Calu3 (cell line): ENCODE results near the gene MRS2. TPM values are rescaled to one million over a fixed set of nuclear protein-coding genes. Genes with fewer than 3 reads are reported as not detected.

Source experiments
- BruUV-seq: library from RNA; stranded (reverse); fragments of 400-500 nt; replicated peaks from 2 replicates; lab custom pipeline; 2021; lab: Mats Ljungman, UMichigan
- CTCF ChIA-PET: fragments of 300-600 bp; sonication (Branson Sonifier 250); formaldehyde crosslinking; loops from one replicate; lab custom pipeline; 2022; ENCODE audit warnings: antibody characterized with exemption; lab: Charles Lee
- DNase-seq: peaks from one replicate; pipeline ENCODE4 v3.0.0; 2022
- H3K27ac Mint-ChIP-seq: one replicate; pipeline ENCODE4 v1.8.0; 2022; ENCODE audit warnings: mixed read lengths; ENCODE audit not compliant: unreplicated experiment
- H3K27me3 Mint-ChIP-seq: one replicate; pipeline ENCODE4 v1.8.0; 2022; ENCODE audit warnings: mixed read lengths; ENCODE audit not compliant: unreplicated experiment
- H3K36me3 Mint-ChIP-seq: one replicate; pipeline ENCODE4 v1.8.0; 2022; ENCODE audit warnings: mild to moderate bottlenecking, moderate library complexity, mixed read lengths; ENCODE audit not compliant: insufficient read depth, unreplicated experiment
- H3K4me1 Mint-ChIP-seq: one replicate; pipeline ENCODE4 v1.8.0; 2022; ENCODE audit warnings: mild to moderate bottlenecking, low read depth, mixed read lengths; ENCODE audit not compliant: unreplicated experiment
- H3K4me3 Mint-ChIP-seq: one replicate; pipeline ENCODE4 v1.8.0; 2022; ENCODE audit warnings: mild to moderate bottlenecking, low read depth, moderate library complexity, mixed read lengths; ENCODE audit not compliant: unreplicated experiment
- H3K9me3 Mint-ChIP-seq: one replicate; pipeline ENCODE4 v1.8.0; 2022; ENCODE audit warnings: low read depth, mixed read lengths; ENCODE audit not compliant: unreplicated experiment
- intact Hi-C: fragments of 100-400 bp; cut with micrococcal nuclease; formaldehyde crosslinking; loops from one replicate; pipeline ENCODE4 v1.10.0; 2022; ENCODE audit not compliant: unreplicated experiment
- total RNA-seq: library from RNA; stranded (reverse); gene quantifications from 2 replicates; pipeline ENCODE4 v1.2.3, GENCODE V29; 2022
- TF ChIP-seq, protein P1 (sequence below): fragments of 200-600 bp; IDR thresholded peaks from one replicate; pipeline ENCODE4 v1.8.0; 2022; ENCODE audit warnings: antibody characterized with exemption; ENCODE audit not compliant: unreplicated experiment

MRS2 gene
- total RNA-seq, 1 experiment from 2014 or later, result 56.7 TPM

DNA sequence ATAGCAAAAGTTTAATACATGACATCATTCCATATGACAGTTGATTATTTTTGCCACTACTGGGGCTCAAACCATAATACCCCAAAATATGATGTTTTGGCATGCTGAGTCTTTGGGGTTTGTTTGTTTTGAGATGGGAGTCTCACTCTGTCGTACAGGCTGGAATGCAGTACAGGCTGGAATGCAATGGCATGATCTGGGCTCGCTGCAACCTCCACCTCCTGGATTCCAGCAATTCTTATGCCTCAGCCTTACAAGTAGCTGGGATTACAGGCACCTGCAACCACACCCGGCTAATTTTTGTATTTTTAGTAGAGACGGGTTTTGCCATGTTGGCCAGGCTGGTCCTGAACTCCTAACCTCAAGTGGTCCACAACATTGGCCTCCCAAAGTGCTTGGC is 1.3 kb upstream of the MRS2 start:
- peaks cover 32% of the 10 kb centered on the region for H3K4me1 Mint-ChIP-seq
- no peak overlapping the region for H3K27ac Mint-ChIP-seq
- no TSS peak for BruUV-seq
- H3K9me3 Mint-ChIP-seq, result peaks cover under 1% of the 10 kb centered on the region
- no peaks in the 10 kb centered on the region for H3K27me3 Mint-ChIP-seq
- no peak overlapping the region for H3K4me3 Mint-ChIP-seq
- intact Hi-C loops, result no loop called here
- DNase-seq, result no peak
- H3K36me3 Mint-ChIP-seq, result peaks cover 33% of the 10 kb centered on the region
- TF ChIP-seq, protein P1, sequence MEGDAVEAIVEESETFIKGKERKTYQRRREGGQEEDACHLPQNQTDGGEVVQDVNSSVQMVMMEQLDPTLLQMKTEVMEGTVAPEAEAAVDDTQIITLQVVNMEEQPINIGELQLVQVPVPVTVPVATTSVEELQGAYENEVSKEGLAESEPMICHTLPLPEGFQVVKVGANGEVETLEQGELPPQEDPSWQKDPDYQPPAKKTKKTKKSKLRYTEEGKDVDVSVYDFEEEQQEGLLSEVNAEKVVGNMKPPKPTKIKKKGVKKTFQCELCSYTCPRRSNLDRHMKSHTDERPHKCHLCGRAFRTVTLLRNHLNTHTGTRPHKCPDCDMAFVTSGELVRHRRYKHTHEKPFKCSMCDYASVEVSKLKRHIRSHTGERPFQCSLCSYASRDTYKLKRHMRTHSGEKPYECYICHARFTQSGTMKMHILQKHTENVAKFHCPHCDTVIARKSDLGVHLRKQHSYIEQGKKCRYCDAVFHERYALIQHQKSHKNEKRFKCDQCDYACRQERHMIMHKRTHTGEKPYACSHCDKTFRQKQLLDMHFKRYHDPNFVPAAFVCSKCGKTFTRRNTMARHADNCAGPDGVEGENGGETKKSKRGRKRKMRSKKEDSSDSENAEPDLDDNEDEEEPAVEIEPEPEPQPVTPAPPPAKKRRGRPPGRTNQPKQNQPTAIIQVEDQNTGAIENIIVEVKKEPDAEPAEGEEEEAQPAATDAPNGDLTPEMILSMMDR, result no peak
- CTCF ChIA-PET, result interaction anchor here (0.6 to 1.7 kb wide), 2 partner anchors 13 to 118 kb away, joined by 3 to 12 read pairs; no protein-coding TSS in a partner anchor

DNA sequence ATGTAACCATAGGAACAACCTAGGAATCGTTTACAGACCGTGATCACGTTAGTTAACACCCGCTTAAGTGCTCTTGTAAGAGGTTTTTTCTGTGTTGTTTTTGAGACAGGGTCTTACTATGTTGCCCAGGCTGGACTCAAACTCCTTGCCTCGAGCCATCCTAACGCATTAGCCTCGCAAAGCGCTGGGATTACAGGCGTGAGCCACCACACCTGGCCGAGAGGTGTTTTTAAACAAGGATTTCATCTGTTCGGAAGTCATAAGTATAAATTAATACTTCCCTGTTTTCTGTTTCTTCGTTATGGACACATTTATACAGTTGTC is 727 bp downstream of the MRS2 start:
- intact Hi-C loops, result no loop called here
- H3K27ac Mint-ChIP-seq, result peak overlapping the region; percentile 85
- BruUV-seq, result no TSS peak
- peak overlapping the region; percentile 97 for H3K4me3 Mint-ChIP-seq
- peaks cover 44% of the 10 kb centered on the region for H3K36me3 Mint-ChIP-seq
- H3K27me3 Mint-ChIP-seq, result no peaks in the 10 kb centered on the region
- DNase-seq, result no peak
- TF ChIP-seq, protein P1, result no peak
- H3K4me1 Mint-ChIP-seq, result peaks cover 32% of the 10 kb centered on the region
- CTCF ChIA-PET, result interaction anchor here (1.7 kb wide), 1 partner anchor 120 kb away, joined by 12 read pairs; no protein-coding TSS in a partner anchor
- H3K9me3 Mint-ChIP-seq, result no peaks in the 10 kb centered on the region

DNA sequence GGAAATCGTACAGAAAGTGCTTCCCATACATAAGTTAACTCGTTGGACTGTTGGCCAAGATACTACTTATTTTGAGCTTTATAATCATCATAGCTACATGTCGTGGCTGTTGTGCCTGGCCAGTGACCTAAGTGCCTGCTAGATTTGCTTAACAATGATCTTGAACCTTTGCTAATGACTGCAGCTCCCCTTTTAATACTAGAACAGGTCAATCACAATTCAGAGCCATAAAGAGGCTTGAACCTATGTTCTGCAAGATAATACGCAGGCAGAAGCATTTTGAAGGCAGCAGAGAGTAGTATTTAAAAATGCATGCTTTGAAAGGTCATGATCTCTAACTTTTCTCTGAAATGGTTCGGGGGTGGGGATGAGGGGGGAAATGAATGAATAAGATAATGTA is 2.5 kb downstream of the MRS2 start:
- Mint-ChIP-seq H3K4me1 (peaks cover 22% of the 10 kb centered on the region), H3K27ac (no peak overlapping the region), H3K36me3 (peaks cover 54% of the 10 kb centered on the region), H3K9me3 (no peaks in the 10 kb centered on the region), H3K27me3 (no peaks in the 10 kb centered on the region), H3K4me3 (peak overlapping the region; percentile 12)
- no peak for DNase-seq
- intact Hi-C loops, result no loop called here
- TF ChIP-seq, protein P1, result no peak
- no TSS peak for BruUV-seq
- CTCF ChIA-PET, result interaction anchor here (0.6 to 0.8 kb wide), 3 partner anchors 13 to 130 kb away, joined by 3 to 5 read pairs (median 3); no protein-coding TSS in a partner anchor

DNA sequence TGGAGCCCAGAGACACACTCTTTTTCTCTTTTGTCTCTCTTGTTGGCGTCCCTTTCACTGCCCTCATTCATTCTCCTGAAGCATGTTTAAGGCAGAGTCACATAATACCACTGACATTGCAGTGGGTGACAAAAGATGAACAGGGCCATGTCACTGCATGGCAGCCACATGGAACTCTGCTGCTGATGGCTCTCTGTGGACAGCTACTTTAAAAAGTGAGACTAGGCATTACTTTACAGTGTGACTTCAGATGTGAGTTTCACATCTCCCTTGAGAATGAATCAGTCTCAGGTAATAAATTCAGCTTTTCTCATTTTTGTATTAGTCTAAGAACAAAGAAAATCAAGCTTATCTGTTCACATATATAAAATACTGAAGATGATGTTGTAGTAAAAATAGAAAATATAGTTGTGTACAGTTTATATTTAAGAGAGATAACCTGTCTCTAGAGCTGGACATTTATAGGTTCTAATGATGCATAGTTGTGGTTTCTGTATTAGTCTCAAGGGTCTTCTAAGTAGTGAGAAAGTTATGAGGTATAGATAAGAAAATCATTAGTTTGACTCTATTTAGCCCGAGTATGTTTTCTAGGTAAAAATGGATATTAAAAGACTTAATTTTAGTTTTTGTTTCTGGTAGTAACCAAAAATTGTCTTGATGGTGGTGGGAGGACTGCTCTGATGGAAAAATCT is 6.1 kb downstream of the MRS2 start:
- H3K9me3 Mint-ChIP-seq, result no peaks in the 10 kb centered on the region
- intact Hi-C loops, result no loop called here
- no peaks in the 10 kb centered on the region for H3K4me1 Mint-ChIP-seq
- TF ChIP-seq, protein P1, result no peak
- CTCF ChIA-PET, result interaction anchor here (0.6 to 0.9 kb wide), 2 partner anchors 19 to 87 kb away, joined by 3 read pairs; no protein-coding TSS in a partner anchor
- no peak overlapping the region for H3K4me3 Mint-ChIP-seq
- peaks cover 57% of the 10 kb centered on the region for H3K36me3 Mint-ChIP-seq
- no TSS peak for BruUV-seq
- no peak for DNase-seq
- H3K27me3 Mint-ChIP-seq, result no peaks in the 10 kb centered on the region
- no peak overlapping the region for H3K27ac Mint-ChIP-seq
